Neural progenitor cell (in vitro differentiated cells): ENCODE results near the gene P2RY12. TPM values are rescaled to one million over a fixed set of nuclear protein-coding genes. Genes with fewer than 3 reads are reported as not detected.
A peak's percentile ranks its signal among the peaks of the same experiment; 100 is the strongest.

ENCODE experiments used
- DNase-seq: peaks from one replicate; pipeline ENCODE4 v3.0.0-alpha.2; 2016; ENCODE audit warnings: low spot score
- H2AFZ ChIP-seq: fragments of 200-600 bp; sonication (generic); replicated peaks from 2 replicates; pipeline ENCODE4 v1.6.1; 2016; ENCODE audit warnings: antibody characterized with exemption
- H3F3A ChIP-seq: fragments of 200-600 bp; sonication (generic); 2 replicates; pipeline ENCODE4 v1.6.1; 2016; ENCODE audit warnings: antibody characterized with exemption, low read depth
- H3K27ac ChIP-seq: fragments of 200-600 bp; sonication (generic); 2 replicates; pipeline ENCODE4 v1.5.1; 2016; ENCODE audit warnings: mild to moderate bottlenecking
- H3K27me3 ChIP-seq: fragments of 200-600 bp; sonication (generic); 2 replicates; pipeline ENCODE4 v1.6.1; 2016; ENCODE audit warnings: mild to moderate bottlenecking, moderate library complexity
- H3K36me3 ChIP-seq: fragments of 200-600 bp; sonication (generic); 2 replicates; pipeline ENCODE4 v1.5.1; 2016
- H3K4me1 ChIP-seq: fragments of 200-600 bp; sonication (generic); 2 replicates; pipeline ENCODE4 v1.6.1; 2016; ENCODE audit warnings: mixed run types
- H3K4me2 ChIP-seq: fragments of 200-600 bp; sonication (generic); 2 replicates; pipeline ENCODE4 v1.6.1; 2016
- H3K4me3 ChIP-seq: fragments of 200-600 bp; sonication (generic); 2 replicates; pipeline ENCODE4 v1.5.1; 2016
- H3K79me2 ChIP-seq: fragments of 200-600 bp; sonication (generic); 2 replicates; pipeline ENCODE4 v1.6.1; 2016; ENCODE audit warnings: low read depth
- H3K9ac ChIP-seq: fragments of 200-600 bp; sonication (generic); 2 replicates; pipeline ENCODE4 v1.6.1; 2016
- H3K9me3 ChIP-seq: fragments of 200-600 bp; sonication (generic); 2 replicates; pipeline ENCODE4 v1.5.1; 2016; ENCODE audit warnings: low read depth
- H4K20me1 ChIP-seq: fragments of 200-600 bp; sonication (generic); 2 replicates; pipeline ENCODE4 v1.6.1; 2016; ENCODE audit warnings: low read depth
- H3K27ac Mint-ChIP-seq: 3 replicates; pipeline ENCODE4 v1.8.0; 2021; ENCODE audit warnings: mixed read lengths
- H3K27me3 Mint-ChIP-seq: 2 replicates; pipeline ENCODE4 v1.8.0; 2022; ENCODE audit warnings: low read depth, mild to moderate bottlenecking, inconsistent platforms, moderate library complexity, mixed read lengths; ENCODE audit not compliant: insufficient read depth
- H3K36me3 Mint-ChIP-seq: 3 replicates; pipeline ENCODE4 v1.8.0; 2021; ENCODE audit warnings: mixed read lengths
- H3K4me1 Mint-ChIP-seq: 3 replicates; pipeline ENCODE4 v1.8.0; 2021; ENCODE audit warnings: mixed read lengths
- H3K4me3 Mint-ChIP-seq: 3 replicates; pipeline ENCODE4 v1.8.0; 2021; ENCODE audit warnings: mild to moderate bottlenecking, moderate library complexity, mixed read lengths
- H3K9me3 Mint-ChIP-seq: 3 replicates; pipeline ENCODE4 v1.8.0; 2020; ENCODE audit warnings: mixed read lengths
- EZH2 ChIP-seq: fragments of 200-600 bp; sonication (generic); IDR thresholded peaks from 2 replicates; pipeline ENCODE4 v1.6.1; 2017; ENCODE audit warnings: antibody characterized with exemption, mild to moderate bottlenecking, moderate library complexity
- EZH2phosphoT487 ChIP-seq: fragments of 200-600 bp; sonication (generic); IDR thresholded peaks from 2 replicates; pipeline ENCODE4 v1.6.1; 2017; ENCODE audit warnings: antibody characterized with exemption
- total RNA-seq: library from RNA; depleted of rRNA; stranded (reverse); fragments of >200 nt; gene quantifications from 2 replicates; pipeline ENCODE4 v1.2.3, GENCODE V29; 2015; ENCODE audit warnings: low replicate concordance
- TF ChIP-seq, protein P1 (sequence below): fragments of 200-600 bp; sonication (generic); IDR thresholded peaks from 2 replicates; pipeline ENCODE4 v1.5.1; 2017; ENCODE audit warnings: antibody characterized with exemption, mild to moderate bottlenecking

P2RY12 gene
- total RNA-seq, 1 donor from 2014 or later, result not detected

DNA sequence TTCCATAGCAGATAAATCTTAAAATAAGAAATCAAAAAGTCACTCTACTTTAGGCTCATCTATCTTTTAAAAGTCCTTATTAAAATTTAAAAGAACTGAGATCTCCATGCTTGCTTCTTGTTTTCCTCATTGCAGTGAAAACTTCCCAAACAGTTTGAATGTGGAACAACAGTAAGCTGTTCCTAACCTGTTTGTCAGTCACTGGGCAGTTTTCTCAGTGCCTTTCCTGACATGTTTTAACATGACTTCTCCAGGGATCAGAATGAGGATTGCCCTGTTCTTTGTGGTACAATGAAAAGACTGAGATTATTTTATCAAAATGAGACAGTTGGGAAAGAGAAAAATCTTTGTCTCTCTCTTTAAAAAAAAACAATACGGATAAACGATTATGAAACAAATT, 68.7 kb downstream of the P2RY12 start:
- H3K9me3 ChIP-seq, result no peaks in the 10 kb centered on the region
- no peaks in the 10 kb centered on the region for H3K36me3 ChIP-seq
- no peak overlapping the region for H3K27ac Mint-ChIP-seq
- H3K4me3 ChIP-seq, result no peak overlapping the region
- DNase-seq, result no peak
- no peaks in the 10 kb centered on the region for H3K9me3 Mint-ChIP-seq
- H3K4me1 Mint-ChIP-seq, result peaks cover 3% of the 10 kb centered on the region
- no peak overlapping the region for H3K9ac ChIP-seq
- H3F3A ChIP-seq, result no peaks in the 10 kb centered on the region
- peaks cover 8% of the 10 kb centered on the region for H3K4me1 ChIP-seq
- TF ChIP-seq, protein P1, sequence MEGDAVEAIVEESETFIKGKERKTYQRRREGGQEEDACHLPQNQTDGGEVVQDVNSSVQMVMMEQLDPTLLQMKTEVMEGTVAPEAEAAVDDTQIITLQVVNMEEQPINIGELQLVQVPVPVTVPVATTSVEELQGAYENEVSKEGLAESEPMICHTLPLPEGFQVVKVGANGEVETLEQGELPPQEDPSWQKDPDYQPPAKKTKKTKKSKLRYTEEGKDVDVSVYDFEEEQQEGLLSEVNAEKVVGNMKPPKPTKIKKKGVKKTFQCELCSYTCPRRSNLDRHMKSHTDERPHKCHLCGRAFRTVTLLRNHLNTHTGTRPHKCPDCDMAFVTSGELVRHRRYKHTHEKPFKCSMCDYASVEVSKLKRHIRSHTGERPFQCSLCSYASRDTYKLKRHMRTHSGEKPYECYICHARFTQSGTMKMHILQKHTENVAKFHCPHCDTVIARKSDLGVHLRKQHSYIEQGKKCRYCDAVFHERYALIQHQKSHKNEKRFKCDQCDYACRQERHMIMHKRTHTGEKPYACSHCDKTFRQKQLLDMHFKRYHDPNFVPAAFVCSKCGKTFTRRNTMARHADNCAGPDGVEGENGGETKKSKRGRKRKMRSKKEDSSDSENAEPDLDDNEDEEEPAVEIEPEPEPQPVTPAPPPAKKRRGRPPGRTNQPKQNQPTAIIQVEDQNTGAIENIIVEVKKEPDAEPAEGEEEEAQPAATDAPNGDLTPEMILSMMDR, result no peak
- TF ChIP-seq EZH2 (no peak), EZH2phosphoT487 (no peak)
- H3K27me3 ChIP-seq, result no peaks in the 10 kb centered on the region
- no peaks in the 10 kb centered on the region for H4K20me1 ChIP-seq
- no peak overlapping the region for H2AFZ ChIP-seq
- no peak overlapping the region for H3K4me3 Mint-ChIP-seq
- H3K27me3 Mint-ChIP-seq, result no peaks in the 10 kb centered on the region
- no peaks in the 10 kb centered on the region for H3K79me2 ChIP-seq
- no peak overlapping the region for H3K4me2 ChIP-seq
- H3K36me3 Mint-ChIP-seq, result no peaks in the 10 kb centered on the region
- no peak overlapping the region for H3K27ac ChIP-seq

DNA sequence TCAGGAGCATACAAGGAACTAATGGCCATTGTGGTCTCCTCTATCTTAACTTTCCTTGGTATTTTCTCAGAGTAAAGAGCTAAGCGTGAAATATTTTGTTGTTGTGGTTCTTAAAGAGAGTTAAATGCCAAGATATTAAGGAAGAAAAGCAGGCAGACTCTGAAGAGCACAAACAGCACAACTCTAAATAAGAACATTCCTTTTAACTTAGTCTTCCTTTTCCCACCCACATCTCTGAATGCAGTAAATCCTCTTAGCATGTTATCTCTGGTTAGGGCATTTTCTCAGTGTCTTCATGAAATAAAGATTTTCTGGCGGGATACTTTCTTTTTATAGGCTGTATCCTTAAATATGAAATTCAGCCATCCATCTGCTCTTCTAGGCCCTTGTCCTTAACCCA, 69.4 kb downstream of the P2RY12 start:
- H3K9me3 Mint-ChIP-seq, result no peaks in the 10 kb centered on the region
- Histone ChIP-seq H3K4me3 (no peak overlapping the region), H3K79me2 (no peaks in the 10 kb centered on the region), H3K4me2 (no peak overlapping the region), H3K27ac (peak overlapping the region; percentile 5), H3K4me1 (peaks cover 8% of the 10 kb centered on the region), H2AFZ (no peak overlapping the region), H3K36me3 (no peaks in the 10 kb centered on the region), H3K27me3 (no peaks in the 10 kb centered on the region), H3F3A (no peaks in the 10 kb centered on the region), H3K9me3 (no peaks in the 10 kb centered on the region), H3K9ac (no peak overlapping the region), H4K20me1 (no peaks in the 10 kb centered on the region)
- no peaks in the 10 kb centered on the region for H3K27me3 Mint-ChIP-seq
- no peak overlapping the region for H3K27ac Mint-ChIP-seq
- no peak overlapping the region for H3K4me3 Mint-ChIP-seq
- H3K36me3 Mint-ChIP-seq, result no peaks in the 10 kb centered on the region
- no peak for DNase-seq
- peaks cover 3% of the 10 kb centered on the region for H3K4me1 Mint-ChIP-seq
- TF ChIP-seq, protein P1, result no peak
- no peak for TF ChIP-seq EZH2phosphoT487
- no peak for TF ChIP-seq EZH2

DNA sequence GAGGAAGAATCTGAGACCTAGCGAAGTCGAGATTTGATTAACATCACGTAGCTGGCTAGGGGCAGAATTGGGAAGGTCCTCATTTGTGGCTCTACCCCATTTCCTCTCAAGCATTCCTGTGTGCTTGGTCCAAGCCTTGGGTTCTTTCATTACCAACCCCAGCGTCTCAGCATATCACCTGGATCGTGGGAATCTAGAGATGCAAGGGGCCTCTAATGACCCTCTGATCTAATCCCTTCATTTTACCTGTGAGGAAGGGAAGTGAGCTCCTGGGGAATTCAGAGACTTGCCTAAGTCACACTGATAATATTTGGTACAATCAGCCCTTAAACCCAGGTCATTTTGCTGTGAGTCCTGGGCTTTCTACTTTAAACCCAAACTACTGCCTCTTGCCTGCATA, 70.0 kb downstream of the P2RY12 start:
- TF ChIP-seq EZH2 (no peak), EZH2phosphoT487 (no peak)
- TF ChIP-seq, protein P1, result no peak
- no peaks in the 10 kb centered on the region for H3K79me2 ChIP-seq
- no peaks in the 10 kb centered on the region for H3K27me3 Mint-ChIP-seq
- no peak overlapping the region for H2AFZ ChIP-seq
- H3K9me3 Mint-ChIP-seq, result no peaks in the 10 kb centered on the region
- peaks cover 8% of the 10 kb centered on the region for H3K4me1 ChIP-seq
- peaks cover 3% of the 10 kb centered on the region for H3K4me1 Mint-ChIP-seq
- no peaks in the 10 kb centered on the region for H3K9me3 ChIP-seq
- no peaks in the 10 kb centered on the region for H4K20me1 ChIP-seq
- no peaks in the 10 kb centered on the region for H3K36me3 ChIP-seq
- H3F3A ChIP-seq, result no peaks in the 10 kb centered on the region
- DNase-seq, result no peak
- H3K4me2 ChIP-seq, result no peak overlapping the region
- no peak overlapping the region for H3K9ac ChIP-seq
- no peak overlapping the region for H3K4me3 ChIP-seq
- H3K36me3 Mint-ChIP-seq, result no peaks in the 10 kb centered on the region
- H3K27me3 ChIP-seq, result no peaks in the 10 kb centered on the region
- no peak overlapping the region for H3K27ac Mint-ChIP-seq
- no peak overlapping the region for H3K27ac ChIP-seq
- H3K4me3 Mint-ChIP-seq, result no peak overlapping the region

DNA sequence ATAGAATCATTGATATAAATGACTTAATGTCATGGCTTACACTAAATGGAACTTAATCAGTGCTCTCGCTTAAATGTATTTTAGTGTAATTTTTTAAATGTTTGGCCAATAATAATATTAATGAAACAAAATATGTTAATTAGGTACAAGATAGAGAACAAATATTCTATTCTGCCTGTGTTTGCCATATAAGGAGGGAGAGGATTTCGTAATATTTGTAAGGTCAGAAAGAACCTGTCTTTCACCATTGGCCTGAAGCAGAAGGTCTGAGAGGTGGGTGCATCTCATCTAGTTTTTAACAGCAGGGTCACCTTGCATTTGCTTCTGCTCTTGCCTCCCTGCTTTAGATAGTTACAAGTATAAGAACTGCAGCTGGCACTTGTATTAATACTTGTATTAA, 70.4 kb downstream of the P2RY12 start:
- Histone ChIP-seq H3K9me3 (no peaks in the 10 kb centered on the region), H3K27ac (no peak overlapping the region), H3F3A (no peaks in the 10 kb centered on the region), H2AFZ (no peak overlapping the region), H3K4me1 (peaks cover 8% of the 10 kb centered on the region), H3K79me2 (no peaks in the 10 kb centered on the region), H3K4me3 (no peak overlapping the region), H4K20me1 (no peaks in the 10 kb centered on the region), H3K4me2 (no peak overlapping the region), H3K9ac (no peak overlapping the region), H3K36me3 (no peaks in the 10 kb centered on the region), H3K27me3 (no peaks in the 10 kb centered on the region)
- Mint-ChIP-seq H3K27me3 (no peaks in the 10 kb centered on the region), H3K9me3 (no peaks in the 10 kb centered on the region), H3K36me3 (no peaks in the 10 kb centered on the region), H3K27ac (no peak overlapping the region), H3K4me1 (peaks cover 3% of the 10 kb centered on the region), H3K4me3 (no peak overlapping the region)
- DNase-seq, result no peak
- TF ChIP-seq EZH2phosphoT487 (no peak), EZH2 (no peak)
- TF ChIP-seq, protein P1, result no peak
